GM23338 (cell line): ENCODE measurements around the gene SPRR2A. TPM values are rescaled to one million over a fixed set of nuclear protein-coding genes. Genes with fewer than 3 reads are reported as not detected.

ENCODE experiments used
- ATAC-seq: fragments of 200-7000 bp; cut with Tn5 transposase; 3 replicates; pipeline ENCODE4 v1.9.1; 2020
- DNase-seq: peaks from one replicate; pipeline ENCODE4 v3.0.0-alpha.2; 2015; ENCODE audit warnings: low spot score
- H2AFZ ChIP-seq: fragments of 200-600 bp; sonication (generic); 2 replicates; pipeline ENCODE4 v1.8.0; 2016; ENCODE audit warnings: antibody characterized with exemption, mild to moderate bottlenecking, moderate library complexity
- H3F3A ChIP-seq: fragments of 200-600 bp; sonication (generic); replicated peaks from 2 replicates; pipeline ENCODE4 v1.8.0; 2017; ENCODE audit warnings: antibody characterized with exemption, mixed run types, low read depth
- H3K27ac ChIP-seq: fragments of 200-600 bp; sonication (generic); 2 replicates; pipeline ENCODE4 v1.6.1; 2016; ENCODE audit warnings: low read depth
- H3K27me3 ChIP-seq: fragments of 200-600 bp; sonication (generic); 2 replicates; pipeline ENCODE4 v1.8.0; 2016; ENCODE audit warnings: mild to moderate bottlenecking, mixed run types, moderate library complexity; ENCODE audit not compliant: insufficient read depth
- H3K36me3 ChIP-seq: fragments of 200-600 bp; sonication (generic); 2 replicates; pipeline ENCODE4 v1.8.0; 2016; ENCODE audit warnings: mild to moderate bottlenecking; ENCODE audit not compliant: insufficient read depth
- H3K4me1 ChIP-seq: fragments of 200-600 bp; sonication (generic); 2 replicates; pipeline ENCODE4 v1.8.0; 2016; ENCODE audit warnings: mild to moderate bottlenecking, moderate library complexity; ENCODE audit not compliant: insufficient read depth
- H3K4me2 ChIP-seq: fragments of 200-600 bp; sonication (generic); 2 replicates; pipeline ENCODE4 v1.7.1; 2017; ENCODE audit warnings: mixed run types
- H3K4me3 ChIP-seq: fragments of 200-600 bp; sonication (generic); 2 replicates; pipeline ENCODE4 v1.6.1; 2016; ENCODE audit warnings: mixed run types
- H3K79me2 ChIP-seq: fragments of 200-600 bp; sonication (generic); replicated peaks from 2 replicates; pipeline ENCODE4 v1.8.0; 2017; ENCODE audit warnings: mild to moderate bottlenecking; ENCODE audit not compliant: insufficient read depth
- H3K9me2 ChIP-seq: fragments of 200-600 bp; sonication (generic); 2 replicates; pipeline ENCODE4 v1.8.0; 2017; ENCODE audit not compliant: insufficient read depth
- H4K20me1 ChIP-seq: fragments of 200-600 bp; sonication (generic); replicated peaks from 2 replicates; pipeline ENCODE4 v1.8.0; 2017; ENCODE audit warnings: mild to moderate bottlenecking; ENCODE audit not compliant: insufficient read depth
- H3K27ac Mint-ChIP-seq: 2 replicates; pipeline ENCODE4 v1.8.0; 2020; ENCODE audit warnings: inconsistent platforms, mild to moderate bottlenecking, moderate library complexity, mixed read lengths
- H3K27me3 Mint-ChIP-seq: 3 replicates; pipeline ENCODE4 v1.8.0; 2022; ENCODE audit warnings: low read depth, mild to moderate bottlenecking, moderate library complexity, mixed read lengths, inconsistent platforms; ENCODE audit not compliant: insufficient read depth, poor library complexity
- H3K36me3 Mint-ChIP-seq: 3 replicates; pipeline ENCODE4 v1.8.0; 2021; ENCODE audit warnings: low read depth, mild to moderate bottlenecking, inconsistent platforms, moderate library complexity, mixed read lengths
- H3K4me1 Mint-ChIP-seq: 3 replicates; pipeline ENCODE4 v1.8.0; 2020; ENCODE audit warnings: mild to moderate bottlenecking, inconsistent platforms, mixed read lengths
- H3K4me3 Mint-ChIP-seq: 3 replicates; pipeline ENCODE4 v1.8.0; 2021; ENCODE audit warnings: moderate library complexity, mild to moderate bottlenecking, inconsistent platforms, mixed read lengths
- H3K9me3 Mint-ChIP-seq: 3 replicates; pipeline ENCODE4 v1.8.0; 2020; ENCODE audit warnings: moderate library complexity, mild to moderate bottlenecking, inconsistent platforms, mixed read lengths
- CREB1 ChIP-seq: fragments of 250-450 bp; sonication (Bioruptor Pico); IDR thresholded peaks from 2 replicates; pipeline ENCODE4 v1.5.0; 2020; ENCODE audit warnings: low read depth, mild to moderate bottlenecking, moderate library complexity
- EZH2 ChIP-seq: fragments of 200-600 bp; sonication (generic); IDR thresholded peaks from one replicate; pipeline ENCODE4 v1.8.0; 2017; ENCODE audit warnings: antibody characterized with exemption, mild to moderate bottlenecking, low read depth; ENCODE audit not compliant: unreplicated experiment
- EZH2phosphoT487 ChIP-seq: fragments of 200-600 bp; sonication (generic); IDR thresholded peaks from one replicate; pipeline ENCODE4 v1.8.1; 2018; ENCODE audit warnings: antibody characterized with exemption; ENCODE audit not compliant: unreplicated experiment
- JUNB ChIP-seq: IDR thresholded peaks from one replicate; pipeline ENCODE4 v1.6.1; 2016; ENCODE audit warnings: antibody characterized with exemption; ENCODE audit not compliant: unreplicated experiment
- NANOG ChIP-seq: IDR thresholded peaks from 2 replicates; pipeline ENCODE4 v1.6.1; 2016; ENCODE audit warnings: antibody characterized with exemption, borderline replicate concordance
- POLR2AphosphoS5 ChIP-seq: IDR thresholded peaks from 2 replicates; pipeline ENCODE4 v1.6.1; 2016; ENCODE audit warnings: antibody characterized with exemption, low read depth
- STAT1 ChIP-seq: IDR thresholded peaks from one replicate; pipeline ENCODE4 v1.6.1; 2016; ENCODE audit warnings: antibody characterized with exemption; ENCODE audit not compliant: unreplicated experiment
- ZNF114 ChIP-seq: fragments of 250-450 bp; sonication (Bioruptor Pico); IDR thresholded peaks from 2 replicates; pipeline ENCODE4 v1.5.0; 2020; ENCODE audit warnings: mild to moderate bottlenecking, moderate library complexity
- ZNF331 ChIP-seq: fragments of 250-450 bp; sonication (Bioruptor Pico); IDR thresholded peaks from 2 replicates; pipeline ENCODE4 v1.5.0; 2020; ENCODE audit warnings: low read depth, mild to moderate bottlenecking, moderate library complexity
- polyA plus RNA-seq: library from polyadenylated mRNA; unstranded; fragments of >200 nt; fragmentation: Nextera tagmentation; extraction: Ambion mirVana; gene quantifications from 2 replicates; pipeline ENCODE4 v1.2.1, GENCODE V29; 2016
- total RNA-seq: library from RNA; depleted of rRNA; stranded (reverse); fragments of >200 nt; shearing (Covaris generic); gene quantifications from 2 replicates; pipeline ENCODE4 v1.2.3, GENCODE V29; 2014
- TF ChIP-seq, protein P1 (sequence below): IDR thresholded peaks from 2 replicates; pipeline ENCODE4 v1.6.1; 2016; ENCODE audit warnings: antibody characterized with exemption
- TF ChIP-seq, protein P2 (sequence below), 2 experiments: fragments of 200-600 bp in 1 of 2; sonication (generic) in 1 of 2; conservative IDR thresholded peaks; 2 replicates each; pipeline versions ENCODE4 v1.5.1 to v1.6.1; 2016 to 2017; ENCODE audit warnings: antibody characterized with exemption in 2 of 2, low read depth in 2 of 2, mild to moderate bottlenecking in 2 of 2, moderate library complexity in 1 of 2
- TF ChIP-seq, protein P3 (sequence below): fragments of 250-450 bp; sonication (Bioruptor Pico); IDR thresholded peaks from 2 replicates; pipeline ENCODE4 v1.5.0; 2020; ENCODE audit warnings: mild to moderate bottlenecking, moderate library complexity
- TF ChIP-seq, protein P4 (sequence below): IDR thresholded peaks from one replicate; pipeline ENCODE4 v1.6.1; 2018; ENCODE audit warnings: antibody characterized with exemption; ENCODE audit not compliant: unreplicated experiment

The SPRR2A gene
- total and polyA plus RNA-seq, 2 experiments from 2014 or later: not detected

DNA sequence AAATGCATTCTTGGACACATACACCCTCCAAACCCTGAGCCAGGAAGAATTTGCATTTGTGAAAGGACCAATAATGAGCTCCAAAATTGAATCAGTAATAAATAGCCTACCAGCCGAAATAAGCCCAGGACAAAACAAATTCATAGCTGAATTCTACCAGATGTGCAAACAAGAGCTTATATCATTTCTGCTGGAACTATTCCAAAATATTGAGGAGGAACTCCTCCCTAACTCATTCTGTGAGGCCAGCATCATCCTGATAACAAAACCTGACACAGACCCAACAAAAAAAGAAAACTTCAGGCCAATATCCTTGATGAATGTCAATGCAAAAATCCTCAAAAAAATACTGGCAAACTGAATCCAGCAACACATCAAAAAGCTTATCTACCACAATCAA lies 30.3 kb upstream of the SPRR2A start:
- Histone ChIP-seq H2AFZ (no peak overlapping the region), H3K4me1 (no peaks in the 10 kb centered on the region), H3K79me2 (no peaks in the 10 kb centered on the region), H3F3A (no peaks in the 10 kb centered on the region), H3K27me3 (no peaks in the 10 kb centered on the region), H3K4me3 (no peak overlapping the region), H4K20me1 (no peaks in the 10 kb centered on the region), H3K9me2 (0 out of 2 replicates have a peak, but pooled peaks cover 3% of the 10 kb centered on the region), H3K27ac (no peak overlapping the region), H3K4me2 (no peak overlapping the region), H3K36me3 (no peaks in the 10 kb centered on the region)
- TF ChIP-seq NANOG (no peak), ZNF331 (CRISPR knock-in tag) (no peak), JUNB (no peak), CREB1 (CRISPR knock-in tag) (no peak), ZNF114 (CRISPR knock-in tag) (no peak), POLR2AphosphoS5 (no peak), EZH2phosphoT487 (no peak), STAT1 (no peak), EZH2 (no peak)
- TF ChIP-seq, protein P1, sequence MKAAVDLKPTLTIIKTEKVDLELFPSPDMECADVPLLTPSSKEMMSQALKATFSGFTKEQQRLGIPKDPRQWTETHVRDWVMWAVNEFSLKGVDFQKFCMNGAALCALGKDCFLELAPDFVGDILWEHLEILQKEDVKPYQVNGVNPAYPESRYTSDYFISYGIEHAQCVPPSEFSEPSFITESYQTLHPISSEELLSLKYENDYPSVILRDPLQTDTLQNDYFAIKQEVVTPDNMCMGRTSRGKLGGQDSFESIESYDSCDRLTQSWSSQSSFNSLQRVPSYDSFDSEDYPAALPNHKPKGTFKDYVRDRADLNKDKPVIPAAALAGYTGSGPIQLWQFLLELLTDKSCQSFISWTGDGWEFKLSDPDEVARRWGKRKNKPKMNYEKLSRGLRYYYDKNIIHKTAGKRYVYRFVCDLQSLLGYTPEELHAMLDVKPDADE: no peak
- TF ChIP-seq, protein P2, sequence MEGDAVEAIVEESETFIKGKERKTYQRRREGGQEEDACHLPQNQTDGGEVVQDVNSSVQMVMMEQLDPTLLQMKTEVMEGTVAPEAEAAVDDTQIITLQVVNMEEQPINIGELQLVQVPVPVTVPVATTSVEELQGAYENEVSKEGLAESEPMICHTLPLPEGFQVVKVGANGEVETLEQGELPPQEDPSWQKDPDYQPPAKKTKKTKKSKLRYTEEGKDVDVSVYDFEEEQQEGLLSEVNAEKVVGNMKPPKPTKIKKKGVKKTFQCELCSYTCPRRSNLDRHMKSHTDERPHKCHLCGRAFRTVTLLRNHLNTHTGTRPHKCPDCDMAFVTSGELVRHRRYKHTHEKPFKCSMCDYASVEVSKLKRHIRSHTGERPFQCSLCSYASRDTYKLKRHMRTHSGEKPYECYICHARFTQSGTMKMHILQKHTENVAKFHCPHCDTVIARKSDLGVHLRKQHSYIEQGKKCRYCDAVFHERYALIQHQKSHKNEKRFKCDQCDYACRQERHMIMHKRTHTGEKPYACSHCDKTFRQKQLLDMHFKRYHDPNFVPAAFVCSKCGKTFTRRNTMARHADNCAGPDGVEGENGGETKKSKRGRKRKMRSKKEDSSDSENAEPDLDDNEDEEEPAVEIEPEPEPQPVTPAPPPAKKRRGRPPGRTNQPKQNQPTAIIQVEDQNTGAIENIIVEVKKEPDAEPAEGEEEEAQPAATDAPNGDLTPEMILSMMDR (conservative IDR thresholded peaks at IDR 0.05; ENCODE audit: low read depth in 2 of 2): no peak
- TF ChIP-seq, protein P3, sequence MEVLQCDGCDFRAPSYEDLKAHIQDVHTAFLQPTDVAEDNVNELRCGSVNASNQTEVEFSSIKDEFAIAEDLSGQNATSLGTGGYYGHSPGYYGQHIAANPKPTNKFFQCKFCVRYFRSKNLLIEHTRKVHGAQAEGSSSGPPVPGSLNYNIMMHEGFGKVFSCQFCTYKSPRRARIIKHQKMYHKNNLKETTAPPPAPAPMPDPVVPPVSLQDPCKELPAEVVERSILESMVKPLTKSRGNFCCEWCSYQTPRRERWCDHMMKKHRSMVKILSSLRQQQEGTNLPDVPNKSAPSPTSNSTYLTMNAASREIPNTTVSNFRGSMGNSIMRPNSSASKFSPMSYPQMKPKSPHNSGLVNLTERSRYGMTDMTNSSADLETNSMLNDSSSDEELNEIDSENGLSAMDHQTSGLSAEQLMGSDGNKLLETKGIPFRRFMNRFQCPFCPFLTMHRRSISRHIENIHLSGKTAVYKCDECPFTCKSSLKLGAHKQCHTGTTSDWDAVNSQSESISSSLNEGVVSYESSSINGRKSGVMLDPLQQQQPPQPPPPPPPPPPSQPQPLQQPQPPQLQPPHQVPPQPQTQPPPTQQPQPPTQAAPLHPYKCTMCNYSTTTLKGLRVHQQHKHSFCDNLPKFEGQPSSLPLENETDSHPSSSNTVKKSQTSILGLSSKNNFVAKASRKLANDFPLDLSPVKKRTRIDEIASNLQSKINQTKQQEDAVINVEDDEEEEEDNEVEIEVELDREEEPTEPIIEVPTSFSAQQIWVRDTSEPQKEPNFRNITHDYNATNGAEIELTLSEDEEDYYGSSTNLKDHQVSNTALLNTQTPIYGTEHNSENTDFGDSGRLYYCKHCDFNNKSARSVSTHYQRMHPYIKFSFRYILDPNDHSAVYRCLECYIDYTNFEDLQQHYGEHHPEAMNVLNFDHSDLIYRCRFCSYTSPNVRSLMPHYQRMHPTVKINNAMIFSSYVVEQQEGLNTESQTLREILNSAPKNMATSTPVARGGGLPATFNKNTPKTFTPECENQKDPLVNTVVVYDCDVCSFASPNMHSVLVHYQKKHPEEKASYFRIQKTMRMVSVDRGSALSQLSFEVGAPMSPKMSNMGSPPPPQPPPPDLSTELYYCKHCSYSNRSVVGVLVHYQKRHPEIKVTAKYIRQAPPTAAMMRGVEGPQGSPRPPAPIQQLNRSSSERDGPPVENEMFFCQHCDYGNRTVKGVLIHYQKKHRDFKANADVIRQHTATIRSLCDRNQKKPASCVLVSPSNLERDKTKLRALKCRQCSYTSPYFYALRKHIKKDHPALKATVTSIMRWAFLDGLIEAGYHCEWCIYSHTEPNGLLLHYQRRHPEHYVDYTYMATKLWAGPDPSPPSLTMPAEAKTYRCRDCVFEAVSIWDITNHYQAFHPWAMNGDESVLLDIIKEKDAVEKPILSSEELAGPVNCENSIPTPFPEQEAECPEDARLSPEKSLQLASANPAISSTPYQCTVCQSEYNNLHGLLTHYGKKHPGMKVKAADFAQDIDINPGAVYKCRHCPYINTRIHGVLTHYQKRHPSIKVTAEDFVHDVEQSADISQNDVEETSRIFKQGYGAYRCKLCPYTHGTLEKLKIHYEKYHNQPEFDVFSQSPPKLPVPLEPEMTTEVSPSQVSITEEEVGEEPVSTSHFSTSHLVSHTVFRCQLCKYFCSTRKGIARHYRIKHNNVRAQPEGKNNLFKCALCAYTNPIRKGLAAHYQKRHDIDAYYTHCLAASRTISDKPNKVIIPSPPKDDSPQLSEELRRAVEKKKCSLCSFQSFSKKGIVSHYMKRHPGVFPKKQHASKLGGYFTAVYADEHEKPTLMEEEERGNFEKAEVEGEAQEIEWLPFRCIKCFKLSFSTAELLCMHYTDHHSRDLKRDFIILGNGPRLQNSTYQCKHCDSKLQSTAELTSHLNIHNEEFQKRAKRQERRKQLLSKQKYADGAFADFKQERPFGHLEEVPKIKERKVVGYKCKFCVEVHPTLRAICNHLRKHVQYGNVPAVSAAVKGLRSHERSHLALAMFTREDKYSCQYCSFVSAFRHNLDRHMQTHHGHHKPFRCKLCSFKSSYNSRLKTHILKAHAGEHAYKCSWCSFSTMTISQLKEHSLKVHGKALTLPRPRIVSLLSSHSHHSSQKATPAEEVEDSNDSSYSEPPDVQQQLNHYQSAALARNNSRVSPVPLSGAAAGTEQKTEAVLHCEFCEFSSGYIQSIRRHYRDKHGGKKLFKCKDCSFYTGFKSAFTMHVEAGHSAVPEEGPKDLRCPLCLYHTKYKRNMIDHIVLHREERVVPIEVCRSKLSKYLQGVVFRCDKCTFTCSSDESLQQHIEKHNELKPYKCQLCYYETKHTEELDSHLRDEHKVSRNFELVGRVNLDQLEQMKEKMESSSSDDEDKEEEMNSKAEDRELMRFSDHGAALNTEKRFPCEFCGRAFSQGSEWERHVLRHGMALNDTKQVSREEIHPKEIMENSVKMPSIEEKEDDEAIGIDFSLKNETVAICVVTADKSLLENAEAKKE (CRISPR knock-in tag): no peak
- TF ChIP-seq, protein P4, sequence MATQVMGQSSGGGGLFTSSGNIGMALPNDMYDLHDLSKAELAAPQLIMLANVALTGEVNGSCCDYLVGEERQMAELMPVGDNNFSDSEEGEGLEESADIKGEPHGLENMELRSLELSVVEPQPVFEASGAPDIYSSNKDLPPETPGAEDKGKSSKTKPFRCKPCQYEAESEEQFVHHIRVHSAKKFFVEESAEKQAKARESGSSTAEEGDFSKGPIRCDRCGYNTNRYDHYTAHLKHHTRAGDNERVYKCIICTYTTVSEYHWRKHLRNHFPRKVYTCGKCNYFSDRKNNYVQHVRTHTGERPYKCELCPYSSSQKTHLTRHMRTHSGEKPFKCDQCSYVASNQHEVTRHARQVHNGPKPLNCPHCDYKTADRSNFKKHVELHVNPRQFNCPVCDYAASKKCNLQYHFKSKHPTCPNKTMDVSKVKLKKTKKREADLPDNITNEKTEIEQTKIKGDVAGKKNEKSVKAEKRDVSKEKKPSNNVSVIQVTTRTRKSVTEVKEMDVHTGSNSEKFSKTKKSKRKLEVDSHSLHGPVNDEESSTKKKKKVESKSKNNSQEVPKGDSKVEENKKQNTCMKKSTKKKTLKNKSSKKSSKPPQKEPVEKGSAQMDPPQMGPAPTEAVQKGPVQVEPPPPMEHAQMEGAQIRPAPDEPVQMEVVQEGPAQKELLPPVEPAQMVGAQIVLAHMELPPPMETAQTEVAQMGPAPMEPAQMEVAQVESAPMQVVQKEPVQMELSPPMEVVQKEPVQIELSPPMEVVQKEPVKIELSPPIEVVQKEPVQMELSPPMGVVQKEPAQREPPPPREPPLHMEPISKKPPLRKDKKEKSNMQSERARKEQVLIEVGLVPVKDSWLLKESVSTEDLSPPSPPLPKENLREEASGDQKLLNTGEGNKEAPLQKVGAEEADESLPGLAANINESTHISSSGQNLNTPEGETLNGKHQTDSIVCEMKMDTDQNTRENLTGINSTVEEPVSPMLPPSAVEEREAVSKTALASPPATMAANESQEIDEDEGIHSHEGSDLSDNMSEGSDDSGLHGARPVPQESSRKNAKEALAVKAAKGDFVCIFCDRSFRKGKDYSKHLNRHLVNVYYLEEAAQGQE: no peak
- H3K4me1 Mint-ChIP-seq: peaks cover 9% of the 10 kb centered on the region; the same call in 2 of the 3 replicates
- H3K9me3 Mint-ChIP-seq: no peaks in the 10 kb centered on the region; the same call in 2 of the 3 replicates
- no peak for DNase-seq
- ATAC-seq: no peak
- peaks cover 2% of the 10 kb centered on the region; the same call in 1 of the 3 replicates for H3K36me3 Mint-ChIP-seq
- H3K4me3 Mint-ChIP-seq: no peak overlapping the region
- H3K27me3 Mint-ChIP-seq: no peaks in the 10 kb centered on the region
- no peak overlapping the region for H3K27ac Mint-ChIP-seq
